Activated CD4-positive, alpha-beta T cell treated with anti-CD3 and anti-CD28 coated beads, Interleukin-2, amount 50 U/mL, for 48 hours (primary cell): Measurements from ENCODE around the gene P2RX2.

Source experiments
- DNase-seq, 2 experiments: peaks; one replicate each; pipeline ENCODE4 v3.0.0-alpha.2; 2020

The P2RX2 gene

GRCh38 chr12:132668191-132669088, 49.9 kb downstream of the P2RX2 start:
- DNase-seq: no peak

- no peak for DNase-seq
Observed at GRCh38 chr12:132669166-132669879, 50.7 kb downstream of the P2RX2 start.
